NCI-H2107 treated with DMSO at 0.1 percent for 48 hours (cell line): ENCODE results near the gene OR4C12.
"Not testable (repeated sequence)": the region's sequence is repeated elsewhere in the genome, so short reads cannot be mapped to it uniquely, and the experiment has no call there.

Experiments
- DNase-seq: peaks from one replicate; lab custom pipeline; 2025; ENCODE audit not compliant: unreplicated experiment; lab: John Stamatoyannopoulos, UW

OR4C12 gene

DNA sequence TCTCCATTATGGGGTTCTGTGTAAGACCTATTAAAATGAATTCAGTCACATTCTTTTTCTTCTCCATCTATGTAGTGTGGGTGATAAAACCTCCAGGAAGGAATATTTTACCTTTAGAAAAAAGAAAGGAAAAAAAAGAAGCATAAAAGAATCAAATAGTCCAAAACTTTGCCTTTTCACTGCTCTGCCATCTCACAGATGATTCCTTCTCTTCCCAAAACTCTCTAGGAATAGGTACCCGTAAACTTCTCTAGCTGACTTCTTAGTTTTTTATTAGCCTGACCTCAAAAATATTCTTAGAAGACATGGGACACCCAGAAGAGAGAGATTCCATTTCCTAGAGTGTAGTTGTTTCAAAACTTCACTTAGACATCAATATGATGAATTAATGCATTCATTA, at the start of gene OR4C12:
Gene OR4C12 (minus strand): TSS at position 101 of the 400 bp plus-strand sequence. CDS start 34 bp downstream, at position 67.
- not testable (repeated sequence) for DNase-seq

DNA sequence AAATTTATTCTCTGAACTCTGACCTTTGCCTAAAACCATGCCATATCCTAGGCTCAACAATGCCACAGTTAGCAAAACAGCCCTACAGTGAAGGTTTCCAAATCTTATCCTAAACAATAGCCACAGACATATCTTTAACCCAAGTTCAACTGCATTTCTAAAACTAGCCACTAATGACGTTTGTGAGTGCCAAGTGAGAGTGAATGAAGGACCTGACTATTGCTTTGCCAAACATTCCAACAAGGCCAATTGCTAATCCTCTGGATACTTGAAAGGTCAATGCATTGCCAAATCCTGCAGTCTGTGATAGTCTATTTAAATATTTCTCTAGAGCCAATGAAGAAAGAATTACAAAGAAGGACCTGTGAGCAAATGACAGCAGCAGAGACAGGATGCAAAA, 47.9 kb upstream of the OR4C12 start:
- no peak for DNase-seq

DNA sequence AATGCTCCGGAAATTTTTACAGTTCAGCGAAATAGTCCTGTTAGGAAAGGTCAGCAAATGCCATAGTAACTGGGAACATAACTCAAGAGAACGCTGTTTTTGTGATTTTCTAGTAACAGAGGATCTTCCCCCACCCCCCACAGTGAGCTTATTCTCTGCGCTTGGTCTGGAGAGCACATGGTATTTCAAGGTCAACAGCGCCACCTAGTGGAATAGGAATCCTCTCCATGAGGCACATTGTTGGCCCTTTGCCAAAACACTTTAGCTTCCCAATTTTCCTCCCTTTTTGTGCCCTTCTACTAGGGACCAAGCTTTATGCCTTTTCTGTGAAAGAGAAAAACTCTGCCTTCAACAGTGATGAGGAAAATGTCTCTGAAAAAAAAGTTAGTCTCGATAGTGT, 13.2 kb upstream of the OR4C12 start:
- DNase-seq: peak; percentile 44

DNA sequence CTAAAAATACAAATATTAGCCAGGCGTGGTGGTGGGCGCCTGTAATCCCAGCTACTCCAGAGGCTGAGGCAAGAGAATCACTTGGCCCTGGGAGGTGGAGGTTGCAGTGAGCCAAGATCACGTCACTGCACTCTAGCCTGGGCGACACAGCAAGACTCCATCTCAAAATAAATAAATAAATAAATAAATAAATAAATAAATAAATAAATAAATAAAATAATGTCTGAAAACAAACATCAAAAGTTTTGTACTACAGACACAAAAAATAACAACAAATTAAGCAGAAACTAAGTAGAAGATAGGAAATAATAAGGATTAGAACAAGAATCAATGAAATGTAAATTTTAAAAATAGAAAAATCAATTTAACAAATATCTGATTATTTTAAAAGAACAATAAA, 8.9 kb downstream of the OR4C12 start:
- DNase-seq: not testable (repeated sequence)

DNA sequence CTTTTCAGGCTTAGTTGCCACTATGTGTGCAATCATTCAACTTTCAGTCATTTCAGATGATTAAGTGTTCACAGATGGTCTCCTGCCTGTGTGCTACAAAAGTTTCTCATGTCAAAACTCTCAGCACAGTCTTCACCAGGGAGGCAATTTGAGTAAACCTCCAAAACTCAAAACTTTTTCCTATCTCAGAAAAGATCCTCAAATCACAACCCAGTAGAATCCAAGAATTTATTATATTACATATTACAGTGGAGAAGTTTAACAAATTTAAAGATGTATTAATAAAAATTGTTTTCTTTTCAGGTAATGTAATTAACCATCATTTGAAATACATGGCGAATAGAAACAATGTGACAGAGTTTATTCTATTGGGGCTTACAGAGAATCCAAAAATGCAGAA, 30.2 kb downstream of the OR4C12 start, which contains the start of gene OR4C13:
Gene OR4C13 (plus strand): TSS at position 301 of the 400 bp plus-strand sequence. CDS start 32 bp downstream, at position 333.
- no peak for DNase-seq

DNA sequence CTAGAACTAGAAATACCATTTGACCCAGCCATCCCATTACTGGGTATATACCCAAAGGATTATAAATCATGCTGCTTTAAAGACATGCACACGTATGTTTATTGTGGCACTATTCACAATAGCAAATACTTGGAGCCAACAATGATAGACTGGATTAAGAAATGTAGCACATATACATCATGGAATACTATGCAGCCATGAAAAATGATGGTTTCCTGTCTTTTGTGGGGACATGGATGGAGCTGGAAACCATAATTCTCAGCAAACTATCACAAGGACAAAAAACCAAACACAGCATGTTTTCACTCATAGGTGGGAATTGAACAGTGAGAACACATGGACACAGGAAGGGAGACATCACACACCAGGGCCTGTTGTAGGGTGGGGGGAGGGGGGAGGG, 33.6 kb downstream of the OR4C12 start:
- DNase-seq: not testable (repeated sequence)
